Activated CD8-positive, alpha-beta T cell treated with anti-CD3 and anti-CD28 coated beads for 36 hours (primary cell): ENCODE measurements around the gene NXNL1. TPM values are rescaled to one million over a fixed set of nuclear protein-coding genes. Genes with fewer than 3 reads are reported as not detected.

ENCODE experiments used
- ATAC-seq: fragments of 200-7000 bp; cut with Tn5 transposase; one replicate; pipeline ENCODE4 v1.10.0; 2021; ENCODE audit warnings: mild to moderate bottlenecking, moderate library complexity
- CTCF ChIA-PET: fragments of 350-600 bp; sonication (Branson Sonifier 250); formaldehyde crosslinking; loops from one replicate; lab custom pipeline; 2021; ENCODE audit warnings: antibody characterized with exemption; lab: Charles Lee
- POLR2A ChIA-PET: fragments of 350-600 bp; sonication (Branson Sonifier 250); formaldehyde crosslinking; loops from one replicate; lab custom pipeline; 2021; ENCODE audit warnings: antibody characterized with exemption; lab: Charles Lee
- DNase-seq: peaks from one replicate; pipeline ENCODE4 v3.0.0-alpha.2; 2020
- H3K27ac Mint-ChIP-seq: one replicate; pipeline ENCODE4 v1.8.0; 2021; ENCODE audit warnings: mild to moderate bottlenecking, mixed read lengths
- H3K27me3 Mint-ChIP-seq: one replicate; pipeline ENCODE4 v1.8.0; 2021; ENCODE audit warnings: mixed read lengths
- H3K36me3 Mint-ChIP-seq: one replicate; pipeline ENCODE4 v1.8.0; 2021; ENCODE audit warnings: low read depth, mixed read lengths
- H3K4me1 Mint-ChIP-seq: one replicate; pipeline ENCODE4 v1.8.0; 2021; ENCODE audit warnings: low read depth, mixed read lengths
- H3K4me3 Mint-ChIP-seq: one replicate; pipeline ENCODE4 v1.8.0; 2021; ENCODE audit warnings: mild to moderate bottlenecking, moderate library complexity, mixed read lengths
- H3K9me3 Mint-ChIP-seq: one replicate; pipeline ENCODE4 v1.8.0; 2021; ENCODE audit warnings: mixed read lengths
- intact Hi-C: fragments of 100-400 bp; cut with micrococcal nuclease; formaldehyde crosslinking; loops from one replicate; pipeline ENCODE4 v1.10.0; 2022
- total RNA-seq, 2 experiments: library from RNA; stranded (reverse); gene quantifications; one replicate each; pipeline ENCODE4 v1.2.3, GENCODE V29; 2021
- TF ChIP-seq, protein P1 (sequence below): fragments of 200-600 bp; IDR thresholded peaks from one replicate; pipeline ENCODE4 v1.8.0; 2022; ENCODE audit warnings: antibody characterized with exemption, mild to moderate bottlenecking

NXNL1 gene
- total RNA-seq, 2 experiments from 2014 or later = not detected

DNA sequence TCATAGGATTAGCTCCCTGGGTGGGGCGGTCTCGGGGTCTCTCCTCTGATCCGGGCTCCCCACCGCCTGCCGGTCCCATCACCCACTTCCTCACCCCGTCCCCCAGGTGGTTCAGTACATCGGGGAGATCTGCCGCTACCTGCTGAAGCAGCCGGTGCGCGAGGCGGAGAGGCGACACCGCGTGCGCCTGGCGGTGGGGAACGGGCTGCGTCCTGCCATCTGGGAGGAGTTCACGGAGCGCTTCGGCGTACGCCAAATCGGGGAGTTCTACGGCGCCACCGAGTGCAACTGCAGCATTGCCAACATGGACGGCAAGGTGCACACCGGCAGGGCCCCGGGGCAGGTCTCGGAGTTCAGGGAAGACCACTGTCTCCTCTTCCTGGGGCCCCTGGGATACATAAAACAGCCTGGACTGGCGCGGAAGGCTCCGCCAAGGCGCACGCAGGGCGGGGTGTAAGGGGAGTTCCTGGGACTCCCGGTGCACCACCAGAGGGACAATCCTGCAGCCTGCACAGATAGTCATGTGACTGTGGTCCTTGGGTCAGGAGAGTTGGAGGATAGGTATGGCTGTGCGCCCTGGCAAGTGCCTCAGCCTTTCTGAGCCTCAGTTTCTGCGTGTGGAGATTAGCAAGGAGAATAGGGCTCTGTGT lies 36.5 kb upstream of the NXNL1 start:
- intact Hi-C loops = no loop called here
- ATAC-seq (no peak), DNase-seq (no peak)
- ChIA-PET POLR2A (no interaction called here), CTCF (interaction anchor here (0.6 to 4.9 kb wide), 25 partner anchors 9 to 278 kb away, joined by 3 to 32 read pairs (median 8); partner anchors contain the start of genes CCDC194, MVB12A and PGLS)
- H3K9me3 Mint-ChIP-seq = no peaks in the 10 kb centered on the region
- no peaks in the 10 kb centered on the region for H3K27me3 Mint-ChIP-seq
- H3K27ac Mint-ChIP-seq = no peak overlapping the region
- no peaks in the 10 kb centered on the region for H3K36me3 Mint-ChIP-seq
- H3K4me3 Mint-ChIP-seq = no peak overlapping the region
- H3K4me1 Mint-ChIP-seq = peaks cover 21% of the 10 kb centered on the region
- TF ChIP-seq, protein P1, sequence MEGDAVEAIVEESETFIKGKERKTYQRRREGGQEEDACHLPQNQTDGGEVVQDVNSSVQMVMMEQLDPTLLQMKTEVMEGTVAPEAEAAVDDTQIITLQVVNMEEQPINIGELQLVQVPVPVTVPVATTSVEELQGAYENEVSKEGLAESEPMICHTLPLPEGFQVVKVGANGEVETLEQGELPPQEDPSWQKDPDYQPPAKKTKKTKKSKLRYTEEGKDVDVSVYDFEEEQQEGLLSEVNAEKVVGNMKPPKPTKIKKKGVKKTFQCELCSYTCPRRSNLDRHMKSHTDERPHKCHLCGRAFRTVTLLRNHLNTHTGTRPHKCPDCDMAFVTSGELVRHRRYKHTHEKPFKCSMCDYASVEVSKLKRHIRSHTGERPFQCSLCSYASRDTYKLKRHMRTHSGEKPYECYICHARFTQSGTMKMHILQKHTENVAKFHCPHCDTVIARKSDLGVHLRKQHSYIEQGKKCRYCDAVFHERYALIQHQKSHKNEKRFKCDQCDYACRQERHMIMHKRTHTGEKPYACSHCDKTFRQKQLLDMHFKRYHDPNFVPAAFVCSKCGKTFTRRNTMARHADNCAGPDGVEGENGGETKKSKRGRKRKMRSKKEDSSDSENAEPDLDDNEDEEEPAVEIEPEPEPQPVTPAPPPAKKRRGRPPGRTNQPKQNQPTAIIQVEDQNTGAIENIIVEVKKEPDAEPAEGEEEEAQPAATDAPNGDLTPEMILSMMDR = no peak

DNA sequence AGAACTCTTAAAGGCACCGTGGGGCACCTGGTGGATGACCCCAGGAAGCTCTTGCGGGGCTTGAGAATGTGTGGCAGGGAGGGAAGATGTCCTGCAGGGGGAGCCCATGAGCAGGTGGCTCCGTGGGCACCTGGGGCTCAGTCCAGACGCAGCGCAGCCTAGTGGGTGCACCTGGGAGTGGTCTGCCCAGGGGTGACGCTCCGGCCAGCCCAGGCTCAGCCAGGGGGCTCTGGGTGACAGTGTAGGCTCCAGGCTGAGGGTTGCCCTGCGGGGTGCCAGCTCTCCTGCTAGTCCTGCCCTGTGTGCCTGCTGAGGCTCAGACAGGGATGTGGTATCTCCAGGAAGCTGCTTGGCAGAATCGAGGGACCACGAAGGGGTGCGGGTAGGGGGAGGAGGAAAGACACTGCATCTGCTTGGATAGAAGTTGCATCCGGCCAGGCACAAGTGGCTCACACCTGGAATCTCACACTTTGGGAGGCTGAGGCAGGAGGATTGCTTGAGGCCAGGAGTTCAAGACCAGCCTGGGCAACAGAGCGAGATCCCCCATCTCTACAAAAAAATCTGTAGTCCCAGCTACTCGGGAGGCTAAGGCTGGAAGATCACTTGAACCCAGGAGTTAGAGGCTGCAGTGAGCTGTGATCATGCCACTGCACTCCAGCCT lies 35.7 kb upstream of the NXNL1 start:
- DNase-seq (peak; percentile 92), ATAC-seq (peak; percentile 100)
- no peaks in the 10 kb centered on the region for H3K36me3 Mint-ChIP-seq
- intact Hi-C loops = no loop called here
- peaks cover 21% of the 10 kb centered on the region for H3K4me1 Mint-ChIP-seq
- H3K27ac Mint-ChIP-seq = no peak overlapping the region
- CTCF ChIA-PET = interaction anchor here (0.6 to 4.9 kb wide), 55 partner anchors 8 to 363 kb away, joined by 3 to 32 read pairs (median 5); partner anchors contain the start of genes CCDC194, MVB12A, PGLS and RPL18A
- POLR2A ChIA-PET = interaction anchor here (0.8 to 0.9 kb wide), 3 partner anchors 8 to 60 kb away, joined by 3 to 4 read pairs (median 3); partner anchors contain the start of genes COLGALT1 and PGLS
- no peak overlapping the region for H3K4me3 Mint-ChIP-seq
- H3K9me3 Mint-ChIP-seq = no peaks in the 10 kb centered on the region
- TF ChIP-seq, protein P1 = peak; percentile 99
- H3K27me3 Mint-ChIP-seq = no peaks in the 10 kb centered on the region

DNA sequence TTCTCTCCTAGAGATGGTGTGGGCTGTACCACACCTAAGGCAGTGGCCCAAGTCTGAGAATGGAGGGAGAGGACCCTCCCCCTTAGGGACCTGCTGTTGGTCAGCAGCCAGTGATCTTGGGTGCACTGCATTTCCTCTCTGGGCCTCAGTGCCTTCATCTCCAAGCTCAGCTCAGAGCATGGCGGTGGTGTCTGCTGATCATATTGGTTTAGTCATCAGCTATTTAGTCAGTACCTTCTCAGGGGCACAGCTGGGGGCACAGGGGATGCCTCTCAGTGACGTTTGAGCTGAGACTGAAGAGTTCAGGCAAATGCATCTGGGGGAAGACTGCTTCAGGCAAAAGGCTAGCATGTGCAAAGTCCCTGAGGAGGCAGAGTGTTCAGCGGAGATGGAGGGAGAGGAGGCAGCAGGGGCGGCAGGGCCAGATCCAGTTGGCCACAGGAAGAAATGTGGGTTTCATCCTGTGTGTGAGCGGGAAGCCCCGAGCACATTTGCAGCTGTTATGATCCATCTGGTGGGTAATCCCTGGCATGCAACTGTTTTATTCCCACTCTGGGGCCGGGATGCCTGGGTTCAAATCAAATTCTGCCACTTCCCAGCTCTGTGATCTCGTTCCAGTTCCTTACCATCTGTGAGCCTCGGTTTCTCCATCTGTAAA lies 35.0 kb upstream of the NXNL1 start:
- H3K4me1 Mint-ChIP-seq = peaks cover 23% of the 10 kb centered on the region
- H3K9me3 Mint-ChIP-seq = no peaks in the 10 kb centered on the region
- H3K36me3 Mint-ChIP-seq = no peaks in the 10 kb centered on the region
- DNase-seq (no peak), ATAC-seq (no peak)
- no peaks in the 10 kb centered on the region for H3K27me3 Mint-ChIP-seq
- ChIA-PET CTCF (interaction anchor here (0.6 to 4.9 kb wide), 48 partner anchors 8 to 364 kb away, joined by 3 to 32 read pairs (median 5); partner anchors contain the start of genes CCDC194, MVB12A, PGLS and RPL18A), POLR2A (interaction anchor here (0.8 to 0.9 kb wide), 3 partner anchors 9 to 60 kb away, joined by 3 to 4 read pairs (median 3); partner anchors contain the start of genes COLGALT1 and PGLS)
- TF ChIP-seq, protein P1 = no peak
- H3K4me3 Mint-ChIP-seq = no peak overlapping the region
- intact Hi-C loops = no loop called here
- no peak overlapping the region for H3K27ac Mint-ChIP-seq

DNA sequence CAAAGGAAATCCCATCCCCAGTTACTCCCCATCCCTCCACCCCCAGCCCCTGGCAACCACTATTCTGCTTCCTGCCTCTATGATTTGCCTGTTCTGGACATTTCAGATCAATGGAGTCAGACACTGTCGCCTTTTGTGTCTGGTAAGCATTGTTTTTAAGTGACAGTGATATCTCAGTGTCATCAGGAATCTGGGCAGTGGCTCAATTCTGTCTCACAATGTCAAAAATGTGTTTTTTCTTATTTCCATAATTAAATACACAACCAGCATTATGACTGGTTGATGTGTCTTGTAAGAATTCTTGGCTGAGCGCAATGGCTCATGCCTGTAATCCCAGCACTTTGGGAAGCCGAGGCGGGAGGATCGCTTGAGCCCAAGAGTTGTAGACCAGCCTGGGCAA lies 30.6 kb upstream of the NXNL1 start:
- Mint-ChIP-seq H3K4me1 (peaks cover 42% of the 10 kb centered on the region), H3K36me3 (no peaks in the 10 kb centered on the region)
- CTCF ChIA-PET = no interaction called here

More for the DNA sequence above, 30.6 kb upstream of the NXNL1 start:
- TF ChIP-seq, protein P1 = no peak
- POLR2A ChIA-PET = no interaction called here
- no peaks in the 10 kb centered on the region for H3K27me3 Mint-ChIP-seq
- DNase-seq (no peak), ATAC-seq (no peak)
- no peak overlapping the region for H3K4me3 Mint-ChIP-seq
- no peak overlapping the region for H3K27ac Mint-ChIP-seq
- intact Hi-C loops = no loop called here
- no peaks in the 10 kb centered on the region for H3K9me3 Mint-ChIP-seq
